OCI-LY1 (cell line): Measurements from ENCODE around the gene HILPDA.
A peak's percentile ranks its signal among the peaks of the same experiment; 100 is the strongest.
"Not testable (repeated sequence)": the region's sequence is repeated elsewhere in the genome, so short reads cannot be mapped to it uniquely, and the experiment has no call there.

Source experiments
- H2AFZ ChIP-seq: fragments of 200-600 bp; sonication (generic), shearing (Covaris generic); 2 replicates; pipeline ENCODE4 v1.6.0; 2014; ENCODE audit warnings: antibody characterized with exemption, mild to moderate bottlenecking, low read length
- H3F3A ChIP-seq: fragments of 200-600 bp; sonication (generic), shearing (Covaris generic); 2 replicates; pipeline ENCODE4 v1.6.0; 2014; ENCODE audit warnings: mild to moderate bottlenecking, antibody characterized with exemption, low read length, moderate library complexity; ENCODE audit not compliant: insufficient read depth
- H3K27ac ChIP-seq: fragments of 200-600 bp; sonication (generic); 2 replicates; pipeline ENCODE4 v1.5.1; 2014; ENCODE audit warnings: low read length, mixed run types, mild to moderate bottlenecking, low read depth; ENCODE audit not compliant: poor library complexity, severe bottlenecking
- H3K27me3 ChIP-seq: fragments of 200-600 bp; sonication (generic); 2 replicates; pipeline ENCODE4 v1.6.0; 2014; ENCODE audit warnings: antibody characterized with exemption, mild to moderate bottlenecking, low read length, moderate library complexity; ENCODE audit not compliant: insufficient read depth
- H3K36me3 ChIP-seq: fragments of 200-600 bp; sonication (generic); 2 replicates; pipeline ENCODE4 v1.6.1; 2014; ENCODE audit warnings: mild to moderate bottlenecking, antibody characterized with exemption, low read length, moderate library complexity, mixed read lengths; ENCODE audit not compliant: insufficient read depth
- H3K4me1 ChIP-seq: fragments of 200-600 bp; sonication (generic); 2 replicates; pipeline ENCODE4 v1.5.1; 2014; ENCODE audit warnings: mild to moderate bottlenecking, low read length, moderate library complexity; ENCODE audit not compliant: insufficient read depth, severe bottlenecking
- H3K4me2 ChIP-seq: fragments of 200-600 bp; sonication (generic), shearing (Covaris generic); 2 replicates; pipeline ENCODE4 v1.6.1; 2014; ENCODE audit warnings: low read length
- H3K4me3 ChIP-seq: fragments of 200-600 bp; sonication (generic); 2 replicates; pipeline ENCODE4 v1.5.1; 2014; ENCODE audit warnings: low read length, low read depth, mild to moderate bottlenecking, mixed read lengths; ENCODE audit not compliant: poor library complexity, severe bottlenecking
- H3K79me2 ChIP-seq: fragments of 200-600 bp; shearing (Covaris generic); 2 replicates; pipeline ENCODE4 v1.6.1; 2016; ENCODE audit warnings: mixed run types, low read length, mixed read lengths; ENCODE audit not compliant: insufficient read depth
- H3K9ac ChIP-seq: fragments of 200-600 bp; sonication (generic), shearing (Covaris generic); 2 replicates; pipeline ENCODE4 v1.6.1; 2014; ENCODE audit warnings: mild to moderate bottlenecking, low read length, mixed read lengths
- H3K9me2 ChIP-seq: fragments of 200-600 bp; sonication (generic), shearing (Covaris generic); 2 replicates; pipeline ENCODE4 v1.6.1; 2014; ENCODE audit warnings: low read depth, mild to moderate bottlenecking, low read length, mixed read lengths
- H3K9me3 ChIP-seq: fragments of 200-600 bp; shearing (Covaris generic); 2 replicates; pipeline ENCODE4 v1.6.1; 2014; ENCODE audit warnings: low read length, mixed read lengths
- H4K20me1 ChIP-seq: fragments of 200-600 bp; sonication (generic), shearing (Covaris generic); 2 replicates; pipeline ENCODE4 v1.6.0; 2016; ENCODE audit warnings: mild to moderate bottlenecking, low read length; ENCODE audit not compliant: insufficient read depth
- EZH2 ChIP-seq: fragments of 200-600 bp; sonication (generic), shearing (Covaris generic); IDR thresholded peaks from 2 replicates; pipeline ENCODE4 v1.8.0; 2017; ENCODE audit warnings: borderline replicate concordance, mixed run types, mild to moderate bottlenecking, antibody characterized with exemption, low read length, moderate library complexity, mixed read lengths
- TF ChIP-seq, protein P1 (sequence below): fragments of 200-600 bp; sonication (generic), shearing (Covaris generic); IDR thresholded peaks from 2 replicates; pipeline ENCODE4 v1.5.1; 2017; ENCODE audit warnings: mild to moderate bottlenecking, antibody characterized with exemption, low read length, moderate library complexity, mixed read lengths

The HILPDA gene

DNA sequence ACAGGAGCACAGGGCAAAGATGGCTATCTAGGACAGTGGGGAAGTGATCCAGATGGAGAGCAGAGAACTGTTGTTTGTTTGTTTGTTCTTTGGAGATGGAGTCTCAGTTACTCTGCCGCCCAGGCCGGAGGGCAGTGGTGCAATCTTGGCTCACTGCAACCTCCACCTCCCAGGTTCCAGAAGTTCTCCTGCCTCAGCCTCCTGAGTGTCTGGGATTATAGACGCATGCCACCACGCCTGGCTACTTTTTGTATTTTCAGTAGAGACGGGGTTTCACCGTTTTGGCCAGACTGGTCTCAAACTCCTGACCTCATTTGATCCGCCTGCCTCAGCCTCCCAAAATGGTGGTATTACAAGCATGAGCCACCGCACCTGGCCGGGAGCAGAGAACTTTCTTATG lies 41.7 kb downstream of the HILPDA start:
- no peaks in the 10 kb centered on the region for H3K79me2 ChIP-seq
- H3F3A ChIP-seq: no peaks in the 10 kb centered on the region
- peaks cover 86% of the 10 kb centered on the region for H3K36me3 ChIP-seq
- H3K4me1 ChIP-seq: peaks cover 10% of the 10 kb centered on the region
- no peaks in the 10 kb centered on the region for H3K9me3 ChIP-seq
- H3K27me3 ChIP-seq: no peaks in the 10 kb centered on the region
- no peak overlapping the region for H3K4me3 ChIP-seq
- H3K9me2 ChIP-seq: no peaks in the 10 kb centered on the region
- H3K9ac ChIP-seq: no peak overlapping the region
- TF ChIP-seq, protein P1, sequence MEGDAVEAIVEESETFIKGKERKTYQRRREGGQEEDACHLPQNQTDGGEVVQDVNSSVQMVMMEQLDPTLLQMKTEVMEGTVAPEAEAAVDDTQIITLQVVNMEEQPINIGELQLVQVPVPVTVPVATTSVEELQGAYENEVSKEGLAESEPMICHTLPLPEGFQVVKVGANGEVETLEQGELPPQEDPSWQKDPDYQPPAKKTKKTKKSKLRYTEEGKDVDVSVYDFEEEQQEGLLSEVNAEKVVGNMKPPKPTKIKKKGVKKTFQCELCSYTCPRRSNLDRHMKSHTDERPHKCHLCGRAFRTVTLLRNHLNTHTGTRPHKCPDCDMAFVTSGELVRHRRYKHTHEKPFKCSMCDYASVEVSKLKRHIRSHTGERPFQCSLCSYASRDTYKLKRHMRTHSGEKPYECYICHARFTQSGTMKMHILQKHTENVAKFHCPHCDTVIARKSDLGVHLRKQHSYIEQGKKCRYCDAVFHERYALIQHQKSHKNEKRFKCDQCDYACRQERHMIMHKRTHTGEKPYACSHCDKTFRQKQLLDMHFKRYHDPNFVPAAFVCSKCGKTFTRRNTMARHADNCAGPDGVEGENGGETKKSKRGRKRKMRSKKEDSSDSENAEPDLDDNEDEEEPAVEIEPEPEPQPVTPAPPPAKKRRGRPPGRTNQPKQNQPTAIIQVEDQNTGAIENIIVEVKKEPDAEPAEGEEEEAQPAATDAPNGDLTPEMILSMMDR: no peak
- TF ChIP-seq EZH2: no peak
- H4K20me1 ChIP-seq: no peaks in the 10 kb centered on the region
- H3K27ac ChIP-seq: no peak overlapping the region
- no peak overlapping the region for H2AFZ ChIP-seq
- no peak overlapping the region for H3K4me2 ChIP-seq

DNA sequence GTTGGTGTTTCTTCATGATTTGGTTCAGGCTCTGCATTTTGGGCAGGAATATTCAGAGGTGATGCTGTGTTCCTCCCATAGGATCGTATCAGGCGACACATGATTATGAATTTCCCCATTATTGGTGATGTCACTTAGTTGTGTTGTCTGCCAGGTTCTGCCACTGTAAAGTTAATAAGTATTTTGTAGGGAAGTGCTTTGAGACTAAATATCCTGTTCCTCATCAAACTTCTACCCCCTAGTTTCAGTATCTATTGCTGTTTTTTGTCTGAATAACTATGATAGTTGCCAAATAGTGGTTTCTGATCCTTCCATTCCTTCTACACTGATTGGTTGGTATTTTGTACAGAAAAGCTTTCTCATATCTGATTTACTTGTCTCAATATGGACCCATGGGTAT lies 49.7 kb downstream of the HILPDA start:
- H3K4me2 ChIP-seq, H3F3A ChIP-seq, H3K27me3 ChIP-seq, H3K9ac ChIP-seq, H2AFZ ChIP-seq, H3K4me3 ChIP-seq, H3K79me2 ChIP-seq, H3K9me2 ChIP-seq, H4K20me1 ChIP-seq, H3K9me3 ChIP-seq: not testable (repeated sequence)
- peaks cover 20% of the 10 kb centered on the region for H3K36me3 ChIP-seq
- peaks cover 59% of the 10 kb centered on the region for H3K4me1 ChIP-seq
- H3K27ac ChIP-seq: peak overlapping the region; percentile 96

DNA sequence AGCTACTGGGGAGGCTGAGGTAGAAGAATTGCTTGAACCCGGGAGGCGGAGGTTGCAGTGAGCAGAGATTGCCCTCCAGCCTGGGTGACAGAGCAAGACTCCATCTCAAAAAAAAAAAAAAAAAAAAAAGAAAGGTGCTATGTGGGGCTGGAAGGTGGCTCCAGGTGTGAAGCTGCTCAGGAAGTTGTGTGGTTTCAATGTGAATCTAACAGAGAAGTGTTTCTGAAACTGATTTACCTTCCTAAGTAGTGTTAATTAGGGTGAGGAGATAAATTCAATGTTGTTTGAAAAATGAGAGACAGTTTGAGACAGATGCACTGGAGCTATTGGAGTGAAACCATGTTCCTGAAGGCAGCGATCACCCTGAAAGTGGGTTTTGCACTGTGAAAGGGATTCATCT lies 51.1 kb downstream of the HILPDA start:
- not testable (repeated sequence) for H3K9me3 ChIP-seq, H3K27me3 ChIP-seq, H3K79me2 ChIP-seq, H3K36me3 ChIP-seq, H3K9me2 ChIP-seq, H4K20me1 ChIP-seq, H3F3A ChIP-seq, H2AFZ ChIP-seq
- Histone ChIP-seq H3K4me3 (peak overlapping the region; percentile 24), H3K4me1 (peaks cover 57% of the 10 kb centered on the region), H3K27ac (peak overlapping the region; percentile 96), H3K9ac (peak overlapping the region; percentile 48; the same call in 1 of the 2 replicates), H3K4me2 (peak overlapping the region; percentile 56)

DNA sequence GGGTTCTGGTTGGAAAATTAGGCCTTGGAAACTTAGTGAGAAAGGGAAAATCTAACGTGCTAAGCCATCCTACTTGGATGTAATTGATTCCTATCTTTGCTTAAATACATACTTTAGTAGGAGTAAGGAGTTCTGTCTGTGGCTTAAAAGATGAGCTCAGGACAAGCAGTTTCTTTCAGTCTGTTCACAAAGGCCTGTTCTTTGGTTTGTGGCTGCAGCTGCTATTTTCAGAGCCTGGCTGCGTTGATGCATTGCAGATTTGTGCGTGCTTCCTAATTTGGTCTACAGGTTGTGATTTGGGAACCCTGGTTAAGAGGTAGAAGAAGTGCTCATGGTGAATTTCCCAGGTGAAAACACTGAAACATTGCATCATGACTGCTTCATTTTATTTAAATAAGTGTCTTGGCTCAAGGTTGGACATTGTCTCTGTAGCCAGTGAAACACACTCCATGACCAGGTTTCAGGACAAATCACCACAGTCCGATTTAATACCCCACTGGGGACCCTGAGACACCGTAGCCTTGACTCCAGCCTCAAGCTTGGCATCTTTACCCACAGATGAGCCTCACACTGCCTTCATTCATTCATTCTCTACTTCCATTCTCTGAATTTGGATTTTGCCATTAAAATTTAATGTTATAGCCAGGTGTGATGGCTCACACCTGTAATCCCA lies 51.8 kb downstream of the HILPDA start:
- not testable (repeated sequence) for H3K9me2 ChIP-seq, H3K27me3 ChIP-seq, H3K79me2 ChIP-seq, H4K20me1 ChIP-seq, H3F3A ChIP-seq, H3K9me3 ChIP-seq, H2AFZ ChIP-seq, H3K36me3 ChIP-seq
- peak overlapping the region; percentile 24 for H3K4me3 ChIP-seq
- peak overlapping the region; percentile 48; the same call in 1 of the 2 replicates for H3K9ac ChIP-seq
- H3K4me2 ChIP-seq: peak overlapping the region; percentile 56
- peak overlapping the region; percentile 96 for H3K27ac ChIP-seq
- H3K4me1 ChIP-seq: peaks cover 63% of the 10 kb centered on the region
